Stimulated activated effector memory CD8-positive, alpha-beta T cell treated with anti-CD3 and anti-CD28 coated beads, Interleukin-12 subunit alpha, Interleukin-12 subunit beta, amount 100 ng/mL, for 72 hours (primary cell): ENCODE measurements around the gene METTL22.

Source experiments
- ATAC-seq: fragments of 150-1000 bp; cut with Tn5 transposase; 2 replicates; pipeline ENCODE4 v1.10.0; 2021
- DNase-seq, 2 donors: peaks; one replicate each; pipeline ENCODE4 v3.0.0; 2021 to 2022; ENCODE audit warnings: low spot score in 2 of 2
- H3K27ac Mint-ChIP-seq: one replicate; pipeline ENCODE4 v1.8.0; 2022; ENCODE audit warnings: mild to moderate bottlenecking, mixed read lengths
- H3K36me3 Mint-ChIP-seq: one replicate; pipeline ENCODE4 v1.8.0; 2022; ENCODE audit warnings: mild to moderate bottlenecking, mixed read lengths
- H3K4me1 Mint-ChIP-seq: one replicate; pipeline ENCODE4 v1.8.0; 2022; ENCODE audit warnings: mixed read lengths
- H3K4me3 Mint-ChIP-seq: one replicate; pipeline ENCODE4 v1.8.0; 2022; ENCODE audit warnings: mild to moderate bottlenecking, mixed read lengths
- H3K9me3 Mint-ChIP-seq: one replicate; pipeline ENCODE4 v1.8.0; 2022; ENCODE audit warnings: mixed read lengths

Gene METTL22

GRCh38 chr16:8588682-8589056 lies 32.8 kb upstream of the METTL22 start:
- Mint-ChIP-seq H3K9me3 (no peaks in the 10 kb centered on the region), H3K4me3 (no peak overlapping the region), H3K27ac (no peak overlapping the region), H3K4me1 (no peaks in the 10 kb centered on the region), H3K36me3 (no peaks in the 10 kb centered on the region)
- ATAC-seq (no peak), DNase-seq (no peak)

- no peak for ATAC-seq
- Mint-ChIP-seq H3K36me3 (no peaks in the 10 kb centered on the region), H3K4me1 (no peaks in the 10 kb centered on the region), H3K4me3 (no peak overlapping the region), H3K27ac (no peak overlapping the region), H3K9me3 (no peaks in the 10 kb centered on the region)
- DNase-seq: no peak
These were observed 32.2 kb upstream of the METTL22 start for GRCh38 chr16:8589057-8589899.

DNA sequence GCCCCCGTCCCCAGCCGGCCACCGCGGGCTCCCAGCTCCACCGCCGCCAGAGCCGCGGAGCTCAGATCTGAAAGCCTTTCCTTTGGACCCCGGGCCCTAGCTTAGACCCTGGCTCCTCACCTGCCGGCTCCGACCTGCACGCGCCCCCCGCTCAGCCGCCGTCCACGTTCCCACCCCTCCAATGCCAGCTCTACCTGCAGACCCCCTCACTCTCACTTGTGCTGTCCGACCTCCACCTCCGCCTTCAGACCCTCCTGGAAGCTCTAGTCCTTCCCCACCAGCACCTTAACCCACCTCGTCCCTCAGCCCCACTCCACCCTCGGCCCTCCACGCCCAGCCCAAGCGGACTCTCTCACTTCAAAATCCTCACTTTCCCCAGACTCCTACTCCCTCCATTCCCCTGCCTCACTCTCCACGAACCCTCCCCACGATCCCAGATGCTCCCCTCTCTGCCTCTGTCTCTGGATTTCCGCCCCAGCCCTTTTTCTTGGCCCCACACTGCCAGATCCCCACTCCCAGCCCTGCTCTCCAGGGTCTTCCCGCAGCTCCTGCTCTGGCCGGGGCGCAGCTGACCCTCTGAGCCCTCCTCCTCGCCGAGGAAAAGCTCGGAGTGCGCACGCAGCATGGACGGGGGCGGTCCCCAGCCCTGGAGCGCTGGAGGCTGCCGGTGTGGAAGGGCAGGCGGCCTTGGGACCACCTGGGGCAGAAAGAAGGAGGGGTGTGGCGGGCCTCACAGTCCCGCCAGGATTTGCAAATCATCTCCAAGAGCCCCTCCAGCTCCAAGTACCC lies 31.4 kb upstream of the METTL22 start, which contains the start of gene TMEM114:
Gene TMEM114, minus strand, starts transcription at position 612 of the 789 bp plus-strand sequence. CDS start 673 bp downstream, outside the sequence.
- H3K36me3 Mint-ChIP-seq: no peaks in the 10 kb centered on the region
- no peak within 1 kb of the TSS for H3K27ac Mint-ChIP-seq
- H3K4me3 Mint-ChIP-seq: no peak within 1 kb of the TSS
- DNase-seq (no peak), ATAC-seq (no peak)
- no peaks in the 10 kb centered on the region for H3K4me1 Mint-ChIP-seq
- H3K9me3 Mint-ChIP-seq: no peaks in the 10 kb centered on the region

DNA sequence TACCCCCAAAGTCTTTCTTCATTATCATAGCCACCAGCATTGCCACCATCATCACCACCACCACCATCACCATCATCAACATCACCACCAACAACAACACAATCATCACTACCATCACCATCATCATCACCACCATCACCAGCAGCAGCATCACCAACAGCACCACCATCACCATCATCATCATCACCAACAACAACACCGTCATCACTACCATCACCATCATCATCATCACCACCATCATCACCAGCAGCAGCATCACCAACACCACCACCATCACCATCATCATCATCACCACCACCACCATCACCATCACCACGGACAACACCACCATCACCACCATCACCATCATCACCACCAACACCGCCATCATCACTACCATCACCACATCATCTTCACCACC lies 30.7 kb upstream of the METTL22 start:
- Mint-ChIP-seq H3K4me3 (no peak overlapping the region), H3K9me3 (no peaks in the 10 kb centered on the region), H3K4me1 (no peaks in the 10 kb centered on the region), H3K36me3 (no peaks in the 10 kb centered on the region), H3K27ac (no peak overlapping the region)
- ATAC-seq (no peak), DNase-seq (no peak)

DNA sequence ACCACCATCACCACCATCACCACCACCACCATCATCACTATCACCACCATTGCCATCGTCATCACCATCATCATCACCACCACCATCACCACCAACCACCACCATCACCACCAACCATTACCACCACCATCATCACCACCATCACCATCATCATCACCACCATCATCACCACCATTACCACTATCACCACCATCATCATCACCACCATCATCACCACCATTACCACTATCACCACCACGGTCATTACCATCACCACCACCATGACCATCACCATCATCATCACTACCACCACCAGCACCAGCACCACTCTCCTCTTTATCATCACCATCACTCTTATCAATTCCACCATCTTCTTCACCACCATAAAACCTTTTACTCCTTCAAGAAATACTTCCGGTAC lies 30.0 kb upstream of the METTL22 start:
- Mint-ChIP-seq H3K4me3 (no peak overlapping the region), H3K36me3 (no peaks in the 10 kb centered on the region), H3K27ac (no peak overlapping the region), H3K4me1 (no peaks in the 10 kb centered on the region), H3K9me3 (no peaks in the 10 kb centered on the region)
- DNase-seq: no peak
- no peak for ATAC-seq

DNA sequence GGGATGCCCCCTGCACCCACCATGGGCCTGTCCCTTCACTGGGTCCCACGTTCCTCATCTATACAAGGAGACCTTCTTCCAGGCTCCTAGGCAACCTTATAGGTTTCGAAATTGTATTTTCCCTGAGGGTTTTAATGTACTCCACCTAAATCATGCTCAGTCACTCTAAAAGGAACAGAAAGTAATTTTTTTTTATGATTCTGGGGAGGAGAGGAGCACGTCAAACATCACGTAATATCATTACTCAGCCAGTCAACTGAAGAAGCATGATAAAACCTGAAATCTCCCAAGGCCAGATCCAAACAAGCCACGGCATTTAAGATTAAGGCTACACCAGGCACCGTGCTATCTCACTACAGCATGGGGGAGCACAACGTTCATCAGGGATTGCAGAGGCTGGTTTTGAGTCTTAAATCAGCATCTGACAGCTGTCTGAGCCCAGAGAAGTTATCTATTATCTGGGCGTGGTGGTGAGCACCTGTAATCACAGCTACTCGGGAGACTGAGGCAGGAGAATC lies 27.3 kb upstream of the METTL22 start:
- Mint-ChIP-seq H3K4me1 (no peaks in the 10 kb centered on the region), H3K9me3 (no peaks in the 10 kb centered on the region), H3K36me3 (no peaks in the 10 kb centered on the region), H3K27ac (no peak overlapping the region), H3K4me3 (no peak overlapping the region)
- DNase-seq (no peak), ATAC-seq (no peak)

DNA sequence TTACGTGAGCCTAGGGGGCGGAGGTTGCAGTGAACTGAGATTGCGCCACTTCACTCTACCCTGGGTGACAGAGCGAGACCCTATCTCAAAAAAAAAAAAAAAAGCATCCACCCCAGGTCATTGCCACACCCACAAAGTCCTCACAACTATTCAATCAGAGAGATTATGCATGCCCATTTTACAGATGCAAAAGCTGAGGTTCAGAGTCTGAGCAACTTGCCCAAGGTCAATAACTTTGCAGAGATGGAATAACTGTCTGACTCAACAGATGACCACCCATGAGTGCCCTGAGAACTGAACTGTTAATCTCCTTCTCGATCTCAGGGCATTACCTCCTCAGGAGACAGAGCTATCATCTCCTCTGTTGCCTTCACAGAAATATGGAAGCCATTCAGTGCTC lies 25.7 kb upstream of the METTL22 start:
- H3K27ac Mint-ChIP-seq: no peak overlapping the region
- H3K4me1 Mint-ChIP-seq: no peaks in the 10 kb centered on the region
- ATAC-seq: no peak

DNA sequence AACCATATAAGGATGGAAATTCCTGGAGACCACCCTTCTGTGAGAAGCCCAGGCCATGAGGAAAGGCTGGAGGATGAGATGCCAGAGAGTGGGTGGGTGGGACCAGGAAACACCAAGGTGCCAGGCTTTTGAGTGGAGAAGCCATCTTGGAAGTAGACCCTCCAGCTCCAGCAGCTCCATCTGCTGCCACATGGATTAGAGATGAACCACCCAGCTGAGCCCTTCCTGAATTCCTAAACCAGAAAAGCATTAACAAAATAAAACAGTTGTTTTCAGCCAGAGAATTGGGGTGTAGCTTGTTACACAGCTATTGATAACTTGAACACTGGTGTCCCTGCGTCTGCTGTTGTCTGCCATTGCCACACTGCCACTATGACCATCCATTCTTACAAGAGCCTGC lies 24.9 kb upstream of the METTL22 start:
- Mint-ChIP-seq H3K27ac (no peak overlapping the region), H3K36me3 (no peaks in the 10 kb centered on the region), H3K4me1 (no peaks in the 10 kb centered on the region), H3K4me3 (no peak overlapping the region), H3K9me3 (no peaks in the 10 kb centered on the region)
- DNase-seq (no peak), ATAC-seq (no peak)

More for the DNA sequence above, 25.7 kb upstream of the METTL22 start:
- Mint-ChIP-seq H3K4me3 (no peak overlapping the region), H3K36me3 (no peaks in the 10 kb centered on the region), H3K9me3 (no peaks in the 10 kb centered on the region)
- no peak for DNase-seq

GRCh38 chr16:8600144-8600775 lies 21.2 kb upstream of the METTL22 start:
- Mint-ChIP-seq H3K9me3 (no peaks in the 10 kb centered on the region), H3K4me3 (no peak overlapping the region), H3K36me3 (no peaks in the 10 kb centered on the region), H3K27ac (no peak overlapping the region), H3K4me1 (no peaks in the 10 kb centered on the region)
- DNase-seq (no peak), ATAC-seq (no peak)

GRCh38 chr16:8605554-8605953 lies 15.9 kb upstream of the METTL22 start:
- Mint-ChIP-seq H3K36me3 (no peaks in the 10 kb centered on the region), H3K9me3 (no peaks in the 10 kb centered on the region), H3K4me1 (no peaks in the 10 kb centered on the region), H3K4me3 (no peak overlapping the region), H3K27ac (no peak overlapping the region)
- no peak for DNase-seq
- no peak for ATAC-seq

DNA sequence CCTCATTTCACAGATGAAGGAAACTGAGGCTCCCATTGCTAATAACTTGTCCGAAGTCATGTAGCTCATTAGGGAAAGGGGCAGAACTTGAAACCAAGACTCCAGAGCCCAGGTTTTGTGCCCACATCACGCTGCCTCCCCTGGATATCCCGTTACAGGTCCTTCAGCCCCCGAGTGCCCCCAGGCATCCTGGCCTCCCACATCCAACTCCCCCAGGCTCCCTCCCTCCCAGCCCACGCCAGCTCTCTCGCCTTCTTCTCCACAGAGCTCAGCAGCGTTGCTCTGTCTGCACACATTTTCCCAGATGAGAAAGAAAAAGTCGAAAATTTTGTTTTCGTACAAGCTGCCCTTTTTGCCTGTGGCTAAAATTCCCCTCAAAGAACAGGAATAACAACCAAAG lies 14.3 kb upstream of the METTL22 start:
- no peak overlapping the region for H3K4me3 Mint-ChIP-seq
- H3K9me3 Mint-ChIP-seq: no peaks in the 10 kb centered on the region
- H3K27ac Mint-ChIP-seq: no peak overlapping the region
- DNase-seq: no peak
- H3K36me3 Mint-ChIP-seq: no peaks in the 10 kb centered on the region
- no peaks in the 10 kb centered on the region for H3K4me1 Mint-ChIP-seq
- no peak for ATAC-seq

DNA sequence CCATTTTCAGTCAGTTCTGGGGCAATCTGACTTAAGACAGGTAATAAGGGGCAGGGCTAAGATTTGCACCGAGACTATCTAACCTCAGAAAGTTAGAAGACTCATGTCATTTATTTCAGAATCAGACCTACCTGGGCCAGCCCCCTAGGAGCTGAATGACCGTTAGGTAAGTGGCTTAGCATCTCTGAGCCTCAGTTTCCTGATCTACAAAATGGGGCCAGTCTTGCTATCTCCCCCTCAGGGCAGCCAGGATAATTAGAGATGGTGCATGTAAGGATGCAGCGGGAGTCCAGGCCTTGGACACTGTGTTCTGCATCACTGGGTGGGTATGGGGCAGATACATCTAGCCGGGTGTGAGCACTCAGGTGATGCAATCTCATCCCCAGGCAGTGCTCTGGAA lies 10.4 kb upstream of the METTL22 start:
- Mint-ChIP-seq H3K36me3 (no peaks in the 10 kb centered on the region), H3K4me1 (no peaks in the 10 kb centered on the region), H3K9me3 (no peaks in the 10 kb centered on the region), H3K27ac (no peak overlapping the region), H3K4me3 (no peak overlapping the region)
- DNase-seq (no peak), ATAC-seq (no peak)

GRCh38 chr16:8611886-8612600 lies 9.5 kb upstream of the METTL22 start:
- ATAC-seq: no peak
- Mint-ChIP-seq H3K4me3 (no peak overlapping the region), H3K9me3 (no peaks in the 10 kb centered on the region), H3K36me3 (no peaks in the 10 kb centered on the region), H3K4me1 (no peaks in the 10 kb centered on the region), H3K27ac (no peak overlapping the region)
- DNase-seq: no peak

- Mint-ChIP-seq H3K4me3 (no peak overlapping the region), H3K36me3 (no peaks in the 10 kb centered on the region), H3K27ac (no peak overlapping the region), H3K9me3 (no peaks in the 10 kb centered on the region), H3K4me1 (no peaks in the 10 kb centered on the region)
- ATAC-seq (no peak), DNase-seq (no peak)
These were observed 7.0 kb upstream of the METTL22 start for GRCh38 chr16:8614435-8615029.
